Measurements from ENCODE around the gene CGB2.
"Not testable (repeated sequence)": the region's sequence is repeated elsewhere in the genome, so short reads cannot be mapped to it uniquely, and the experiment has no call there.

Gene CGB2

GRCh38 chr19:49031642-49032301, at the start of gene CGB2:
Gene CGB2, plus strand, starts transcription at chr19:49031890. Its CDS starts 206 bp downstream, at chr19:49032096.
- DNase-seq (ENCODE audit: low spot score): not testable (repeated sequence)

DNA sequence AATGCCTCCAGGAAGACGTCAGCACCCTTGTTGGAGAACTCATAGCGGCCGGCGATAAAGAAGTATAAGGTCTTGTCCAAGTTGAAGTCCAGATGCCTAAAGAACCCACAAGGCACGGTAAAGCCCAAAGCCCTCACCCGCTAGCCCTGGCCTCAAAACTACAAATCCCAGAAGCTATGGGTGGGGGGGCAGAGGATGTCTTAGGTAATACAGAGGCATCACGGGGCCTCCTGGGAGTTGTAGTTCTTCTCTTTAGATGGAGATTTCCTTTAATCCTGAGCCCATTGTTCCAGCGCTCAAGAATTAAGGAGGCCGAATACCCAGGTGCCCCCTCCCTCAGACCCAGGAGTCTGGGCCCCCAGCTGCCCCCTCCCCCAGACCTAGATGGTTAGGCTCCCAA, 49.4 kb upstream of the CGB2 start:
- DNase-seq (ENCODE audit: low spot score): no peak

DNA sequence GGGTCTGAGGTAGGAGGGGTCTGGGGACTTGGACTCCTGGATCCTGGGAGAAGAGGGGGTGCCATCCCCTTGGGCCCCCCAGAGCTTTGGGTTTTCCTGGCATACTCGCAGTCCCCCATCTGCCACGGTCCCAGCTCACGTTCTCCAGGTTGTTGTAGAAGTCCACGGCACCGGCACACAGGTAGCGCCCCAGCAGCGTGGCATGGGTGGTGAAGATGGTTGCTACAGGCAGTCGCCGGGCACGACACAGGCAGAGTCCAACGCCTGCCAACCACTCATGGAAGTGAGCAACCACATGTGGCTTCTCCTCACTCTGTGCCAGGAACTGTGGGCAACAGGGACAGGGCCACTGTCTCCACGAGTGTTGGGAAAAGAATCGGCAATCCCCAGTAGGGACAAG, 46.0 kb upstream of the CGB2 start:
- DNase-seq (ENCODE audit: low spot score): no peak

GRCh38 chr19:48986211-48986610, 45.5 kb upstream of the CGB2 start:
- no peak for DNase-seq (ENCODE audit: low spot score)

DNA sequence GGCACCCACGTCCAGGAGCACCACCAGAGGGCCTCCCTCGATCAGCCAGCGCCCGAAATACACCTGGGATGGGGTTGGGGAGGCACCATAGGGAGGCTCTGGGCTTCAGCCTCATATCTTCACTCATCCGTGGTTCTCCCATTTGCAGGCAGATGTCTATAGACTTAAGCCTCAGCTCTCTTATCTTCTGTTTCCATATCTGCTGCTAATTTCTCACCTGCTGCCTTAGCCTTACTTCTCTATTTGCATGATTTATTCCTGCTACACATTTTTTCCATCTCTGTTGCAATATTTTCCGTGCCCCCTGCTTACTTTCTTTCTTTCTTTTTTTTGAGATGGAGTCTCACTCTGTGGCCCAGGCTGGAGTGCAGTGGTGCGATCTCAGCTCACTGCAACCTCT, 44.4 kb upstream of the CGB2 start:
- no peak for DNase-seq (ENCODE audit: low spot score)

DNA sequence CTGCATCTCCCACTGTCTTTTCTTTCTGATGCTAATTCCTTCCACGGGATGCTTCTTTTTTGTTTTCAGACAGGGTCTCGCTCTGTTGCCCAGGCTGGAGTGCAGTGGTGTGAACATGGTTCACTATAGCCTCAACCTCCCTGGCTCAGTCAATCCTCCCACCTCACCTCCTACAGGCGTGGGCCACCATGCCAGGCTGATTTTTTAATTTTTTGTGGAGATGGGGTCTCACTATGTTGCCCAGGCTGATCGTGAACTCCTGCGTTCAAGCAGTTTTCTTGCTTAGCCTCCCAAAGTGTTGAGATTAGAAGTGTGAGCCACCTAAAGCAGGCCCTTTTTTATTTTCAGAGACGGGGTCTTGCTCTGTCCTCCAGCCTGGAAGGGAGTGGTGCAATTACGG, 43.4 kb upstream of the CGB2 start:
- no peak for DNase-seq (ENCODE audit: low spot score)

GRCh38 chr19:48988860-48989259, 42.8 kb upstream of the CGB2 start:
- DNase-seq (ENCODE audit: low spot score): no peak

DNA sequence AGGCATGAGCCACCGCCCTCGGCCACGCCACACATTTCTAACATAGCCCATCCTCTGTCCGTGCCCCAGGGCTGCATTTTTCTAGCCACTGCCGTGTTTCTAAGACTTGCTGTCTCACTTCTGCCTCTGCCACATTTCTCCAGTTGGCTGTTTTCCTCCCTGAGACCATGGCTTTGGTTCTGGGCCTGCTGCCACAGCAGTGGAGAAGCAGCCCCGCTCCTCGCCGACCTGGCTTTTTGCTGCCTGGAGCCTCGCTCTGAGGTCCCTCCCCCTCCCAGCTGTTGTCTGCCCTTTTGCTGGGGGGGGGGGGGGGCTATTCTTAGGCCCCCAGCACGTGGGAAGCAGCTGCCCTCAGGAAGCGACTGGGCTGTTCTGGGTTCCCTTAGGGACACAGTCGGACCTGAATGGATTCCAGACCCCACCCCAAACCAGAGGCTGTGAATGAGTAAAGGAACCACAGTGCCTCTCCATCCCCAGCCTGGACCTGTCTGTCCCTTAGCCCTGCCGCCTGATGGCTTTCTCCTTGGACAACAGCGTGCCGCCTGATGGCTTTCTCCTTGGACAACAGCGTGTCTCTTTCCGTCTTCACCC, 41.9 kb upstream of the CGB2 start:
- DNase-seq (ENCODE audit: low spot score): no peak

- no peak for DNase-seq (ENCODE audit: low spot score)
These were observed 41.3 kb upstream of the CGB2 start for GRCh38 chr19:48990400-48990799.

- no peak for DNase-seq (ENCODE audit: low spot score)
These were observed 40.6 kb upstream of the CGB2 start for GRCh38 chr19:48991011-48991609.

GRCh38 chr19:48991873-48992580, 39.7 kb upstream of the CGB2 start:
- peak; percentile 25 for DNase-seq (ENCODE audit: low spot score)

- DNase-seq (ENCODE audit: low spot score): no peak
These were observed 39.0 kb upstream of the CGB2 start for GRCh38 chr19:48992581-48993174.

DNA sequence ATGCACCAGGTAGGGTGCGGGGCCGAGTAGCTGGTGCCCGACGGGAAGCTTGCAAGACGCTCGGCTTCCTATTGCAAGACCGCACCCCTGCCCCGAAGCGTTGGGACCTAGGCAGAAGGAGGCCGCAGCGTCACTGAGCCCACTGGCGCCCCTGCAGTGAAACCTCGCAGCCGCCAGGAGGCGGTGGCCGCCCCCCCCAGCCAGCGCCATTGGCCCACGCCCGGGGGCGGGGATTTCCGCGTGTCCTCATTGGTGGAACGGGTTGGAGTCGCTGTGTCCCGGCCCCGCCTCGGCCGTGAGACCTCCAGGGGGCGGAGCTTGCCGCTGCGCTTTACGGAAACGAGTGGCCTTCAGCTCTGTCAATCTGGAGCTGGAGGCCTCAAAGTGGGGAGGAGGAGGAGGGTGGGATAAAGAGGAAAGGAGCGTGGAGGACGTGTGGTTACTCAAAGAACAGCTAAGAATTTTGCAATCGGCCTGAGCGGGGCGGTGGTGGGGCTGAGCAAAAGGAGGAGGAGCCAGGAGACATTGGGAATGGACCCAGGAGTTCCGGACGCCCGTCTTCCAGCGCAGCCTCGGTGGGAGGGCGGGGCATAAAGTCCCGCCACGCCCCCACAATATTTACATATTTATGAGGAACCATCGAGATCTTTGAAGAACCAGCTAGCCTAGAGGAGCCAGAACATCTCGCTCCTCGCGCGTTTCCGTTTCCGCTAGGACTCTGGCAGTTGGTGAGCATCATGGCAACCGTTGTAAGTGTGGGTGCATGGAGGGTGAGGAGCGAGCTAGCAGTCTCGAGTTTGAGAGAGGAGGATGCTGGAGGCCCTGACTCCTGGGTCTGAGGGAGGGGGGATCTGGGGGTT, 38.3 kb upstream of the CGB2 start, which contains the start of the genes GYS1 and RUVBL2:
GYS1 (minus strand) TSS at position 135 of the 860 bp plus-strand sequence. CDS start 197 bp downstream, outside the sequence.
RUVBL2 (plus strand) TSS at position 713 of the 860 bp plus-strand sequence; CDS start at position 738, 25 bp downstream.
- peak; percentile 99 for DNase-seq (ENCODE audit: low spot score)

DNA sequence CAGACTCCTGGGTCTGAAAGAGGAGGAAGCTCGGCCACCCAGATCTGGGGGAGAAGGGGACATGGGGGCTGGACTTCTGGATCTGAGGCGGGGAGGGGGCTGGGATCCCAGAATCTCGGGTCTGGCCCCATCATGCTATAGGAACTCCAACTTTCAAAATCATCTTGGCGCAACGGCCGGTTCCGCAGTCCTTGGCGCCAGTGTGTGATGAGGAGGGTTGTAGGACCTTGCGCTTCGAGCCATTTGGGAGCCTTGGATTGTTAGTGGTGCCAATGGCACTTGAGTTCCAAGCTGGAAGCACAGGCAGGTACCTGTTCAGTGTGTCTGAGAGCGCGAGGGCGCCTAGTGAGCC, 37.7 kb upstream of the CGB2 start:
- no peak for DNase-seq (ENCODE audit: low spot score)

- DNase-seq (ENCODE audit: low spot score): no peak
These were observed 33.7 kb upstream of the CGB2 start for GRCh38 chr19:48997972-48998371.

DNA sequence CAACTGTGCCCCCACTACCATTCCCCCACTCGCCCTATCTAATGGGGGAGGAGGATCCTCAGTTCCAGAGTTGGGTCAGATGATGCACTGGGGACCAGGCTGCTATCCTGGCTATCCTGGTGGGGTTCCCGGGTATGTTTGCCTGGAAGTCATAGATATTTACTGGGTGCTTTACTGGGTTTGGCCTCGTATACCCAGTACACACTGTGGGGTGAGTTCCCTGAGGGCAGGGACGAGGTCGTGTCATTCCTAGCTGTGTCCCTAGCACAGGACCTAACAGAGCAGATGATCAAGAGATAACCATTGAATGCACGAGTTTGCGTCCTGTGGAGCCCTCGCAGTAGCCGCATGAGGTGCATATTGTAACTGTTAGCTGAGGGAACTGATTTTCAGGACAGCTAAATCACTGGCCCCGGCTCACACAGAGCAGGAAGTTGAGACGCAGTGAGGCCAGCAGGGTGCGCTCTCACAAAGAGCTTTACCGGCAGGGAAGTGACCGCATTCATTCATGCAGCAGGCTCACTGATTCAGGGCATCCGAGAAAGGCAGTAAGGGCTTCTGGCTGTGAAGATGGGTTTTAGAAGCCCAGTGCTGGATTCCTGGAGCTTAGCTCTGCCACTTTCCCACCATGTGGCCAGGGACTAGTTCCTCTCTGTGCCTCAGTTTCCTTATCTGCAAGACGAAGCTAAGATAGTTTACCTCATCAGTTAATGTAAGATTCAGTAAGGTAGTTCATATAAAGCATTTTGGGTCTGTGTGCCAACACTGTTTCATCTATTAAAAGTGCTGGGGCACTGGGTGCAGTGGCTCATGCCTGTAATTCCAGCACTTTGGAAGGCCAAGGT, 32.0 kb upstream of the CGB2 start:
- no peak for DNase-seq (ENCODE audit: low spot score)

- DNase-seq (ENCODE audit: low spot score): no peak
These were observed 27.6 kb upstream of the CGB2 start for GRCh38 chr19:49004133-49004532.

GRCh38 chr19:49004964-49005614, 26.6 kb upstream of the CGB2 start:
- no peak for DNase-seq (ENCODE audit: low spot score)

DNA sequence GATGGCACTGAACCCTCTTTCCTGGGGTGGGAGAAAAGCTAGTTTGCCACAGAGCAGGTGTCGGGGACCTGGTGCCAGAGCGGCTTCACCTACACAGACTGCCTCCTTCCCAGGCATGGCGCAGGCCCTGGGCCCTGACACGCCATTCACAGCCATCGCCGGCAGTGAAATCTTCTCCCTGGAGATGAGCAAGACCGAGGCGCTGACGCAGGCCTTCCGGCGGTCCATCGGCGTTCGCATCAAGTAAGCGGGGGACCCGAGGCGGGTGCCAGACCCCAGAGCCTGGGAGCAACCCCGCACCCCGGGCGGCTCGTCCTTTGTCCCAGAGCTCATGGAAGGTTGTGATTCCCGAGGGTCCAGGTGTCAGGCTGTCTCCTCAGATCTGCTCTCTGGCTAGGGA, 24.8 kb upstream of the CGB2 start:
- no peak for DNase-seq (ENCODE audit: low spot score)

- DNase-seq (ENCODE audit: low spot score): no peak
These were observed 21.9 kb upstream of the CGB2 start for GRCh38 chr19:49009828-49010227.
